A673 (cell line): ENCODE results near the gene DPP9. TPM values are rescaled to one million over a fixed set of nuclear protein-coding genes. Genes with fewer than 3 reads are reported as not detected.

Experiments
- BruUV-seq: library from RNA; stranded (reverse); fragments of 400-500 nt; replicated peaks from 2 replicates; lab custom pipeline; 2021; lab: Mats Ljungman, UMichigan
- CTCF ChIA-PET: fragments of 300-600 bp; sonication (Branson Sonifier 250); formaldehyde crosslinking; loops from one replicate; lab custom pipeline; 2022; ENCODE audit warnings: antibody characterized with exemption; lab: Charles Lee
- POLR2A ChIA-PET: fragments of 300-600 bp; sonication (Branson Sonifier 250); formaldehyde crosslinking; loops from one replicate; lab custom pipeline; 2022; ENCODE audit warnings: antibody characterized with exemption; ENCODE audit not compliant: low non-redundant PET; lab: Charles Lee
- DNase-seq: peaks from one replicate; pipeline ENCODE4 v3.0.0-alpha.2; 2015; ENCODE audit warnings: low spot score
- H3K27ac ChIP-seq: fragments of 200-600 bp; sonication (generic); 2 replicates; pipeline ENCODE4 v1.5.1; 2016; ENCODE audit warnings: mixed run types, low read depth, mild to moderate bottlenecking, mixed read lengths, antibody characterized with exemption, low read length; ENCODE audit not compliant: poor library complexity, severe bottlenecking
- H3K27me3 ChIP-seq: fragments of 200-600 bp; sonication (generic); replicated peaks from 2 replicates; pipeline ENCODE4 v1.6.1; 2017; ENCODE audit warnings: mixed run types, low read depth, mild to moderate bottlenecking, mixed read lengths, antibody characterized with exemption, low read length; ENCODE audit not compliant: insufficient read depth, poor library complexity
- H3K36me3 ChIP-seq: fragments of 200-600 bp; sonication (generic); 2 replicates; pipeline ENCODE4 v1.6.1; 2016; ENCODE audit warnings: mixed run types, mild to moderate bottlenecking, mixed read lengths, antibody characterized with exemption, low read length; ENCODE audit not compliant: insufficient read depth, poor library complexity, severe bottlenecking
- H3K4me1 ChIP-seq: fragments of 200-600 bp; sonication (generic); 2 replicates; pipeline ENCODE4 v1.6.1; 2017; ENCODE audit warnings: mixed run types, mild to moderate bottlenecking, mixed read lengths, antibody characterized with exemption, low read length; ENCODE audit not compliant: insufficient read depth, poor library complexity, severe bottlenecking
- H3K4me3 ChIP-seq: fragments of 200-600 bp; sonication (generic); 2 replicates; pipeline ENCODE4 v1.5.1; 2016; ENCODE audit warnings: low read depth, mixed run types, mild to moderate bottlenecking, mixed read lengths, low read length; ENCODE audit not compliant: poor library complexity, severe bottlenecking
- H3K9me3 ChIP-seq: fragments of 200-600 bp; sonication (generic); 2 replicates; pipeline ENCODE4 v1.6.1; 2016; ENCODE audit warnings: mixed run types, low read depth, mild to moderate bottlenecking, mixed read lengths, antibody characterized with exemption, low read length; ENCODE audit not compliant: poor library complexity, severe bottlenecking
- CTCF ChIP-seq: fragments of 300-800, 200-600 bp; sonication (generic); conservative IDR thresholded peaks from 2 replicates; pipeline ENCODE4 v1.5.1; 2017; ENCODE audit warnings: low read depth, mild to moderate bottlenecking, antibody characterized with exemption, low read length, moderate library complexity, mixed read lengths
- EZH2 ChIP-seq: fragments of 200-600 bp; sonication (generic); IDR thresholded peaks from 2 replicates; pipeline ENCODE4 v1.6.1; 2017; ENCODE audit warnings: borderline replicate concordance, low read depth, mild to moderate bottlenecking, mixed read lengths, antibody characterized with exemption, low read length; ENCODE audit not compliant: poor library complexity, severe bottlenecking
- intact Hi-C: fragments of 100-400 bp; cut with micrococcal nuclease; formaldehyde crosslinking; loops from one replicate; pipeline ENCODE4 v1.10.0; 2022; ENCODE audit not compliant: unreplicated experiment
- total RNA-seq: library from RNA; stranded (reverse); gene quantifications from 2 replicates; pipeline ENCODE4 v1.2.3, GENCODE V29; 2021

DPP9 gene
- total RNA-seq, 1 experiment from 2014 or later: 65.7 TPM

DNA sequence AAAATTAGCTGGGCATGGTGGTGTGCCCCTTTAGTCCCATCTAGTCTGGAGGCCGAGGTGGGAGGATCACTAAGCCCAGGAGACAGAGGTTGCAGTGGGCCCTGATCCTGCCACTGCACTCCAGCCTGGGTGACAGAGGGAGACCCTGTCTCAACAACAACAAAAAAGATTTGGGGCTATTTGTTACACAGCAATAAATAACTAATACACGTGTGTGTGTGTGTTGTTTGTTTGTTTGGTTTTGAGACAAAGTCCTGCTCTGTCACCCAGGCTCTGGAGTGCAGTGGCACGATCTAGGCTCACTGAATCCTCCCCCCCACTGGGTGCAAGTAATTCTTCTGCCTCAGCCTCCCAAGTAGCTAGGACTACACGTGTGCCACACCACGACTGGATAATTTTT is 35.0 kb upstream of the DPP9 start:
- H3K4me1 ChIP-seq: peaks cover 7% of the 10 kb centered on the region
- H3K27me3 ChIP-seq: no peaks in the 10 kb centered on the region
- intact Hi-C loops: no loop called here
- H3K36me3 ChIP-seq: no peaks in the 10 kb centered on the region
- BruUV-seq: no TSS peak
- no peak for DNase-seq
- no peak overlapping the region for H3K4me3 ChIP-seq
- no peak overlapping the region for H3K27ac ChIP-seq
- no peaks in the 10 kb centered on the region for H3K9me3 ChIP-seq
- no peak for TF ChIP-seq CTCF
- no peak for TF ChIP-seq EZH2
- ChIA-PET POLR2A (no interaction called here), CTCF (no interaction called here)

DNA sequence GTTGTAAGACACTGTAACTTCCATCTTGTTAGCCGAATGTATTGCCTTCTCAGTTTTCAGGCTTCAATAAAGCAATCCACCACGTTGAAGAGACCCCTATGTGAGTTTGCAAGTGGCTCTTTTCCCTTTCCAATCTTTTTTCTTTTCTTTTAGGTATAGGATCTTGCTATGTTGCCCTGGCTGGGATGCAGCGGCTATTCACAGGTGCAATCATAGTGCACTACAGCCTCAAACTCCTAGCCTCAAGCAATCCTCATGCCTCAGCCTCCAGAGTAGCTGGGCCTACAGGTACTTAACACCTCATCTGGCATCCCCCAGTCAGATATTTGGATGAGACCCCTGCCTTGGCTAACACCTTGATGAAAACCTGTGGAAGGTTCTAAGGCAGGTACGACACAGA is 34.4 kb upstream of the DPP9 start:
- Histone ChIP-seq H3K9me3 (no peaks in the 10 kb centered on the region), H3K36me3 (no peaks in the 10 kb centered on the region), H3K27ac (no peak overlapping the region), H3K27me3 (no peaks in the 10 kb centered on the region), H3K4me1 (peaks cover 7% of the 10 kb centered on the region), H3K4me3 (no peak overlapping the region)
- CTCF ChIA-PET: no interaction called here
- DNase-seq: no peak
- no TSS peak for BruUV-seq
- intact Hi-C loops: no loop called here
- no peak for TF ChIP-seq CTCF
- POLR2A ChIA-PET: no interaction called here

DNA sequence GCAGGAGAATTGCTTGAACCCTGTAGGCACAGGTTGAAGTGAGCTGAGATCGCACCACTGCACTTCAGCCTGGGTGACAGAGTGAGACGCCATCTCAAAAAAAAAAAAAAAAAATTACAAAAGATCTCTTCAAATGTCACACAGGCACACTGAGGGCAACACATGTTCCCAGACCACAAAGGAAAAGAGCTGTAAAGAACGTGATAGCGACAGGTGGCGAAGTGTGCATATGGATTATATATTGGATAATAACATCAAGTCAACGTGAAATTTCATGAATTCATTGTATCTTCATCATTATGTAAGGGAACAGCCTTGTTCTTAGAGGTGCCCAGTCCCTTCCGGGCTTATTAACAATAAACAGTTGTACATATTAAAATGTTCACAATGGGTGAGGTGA is 31.8 kb upstream of the DPP9 start:
- no peak overlapping the region for H3K27ac ChIP-seq
- POLR2A ChIA-PET: interaction anchor here (0.6 kb wide), 1 partner anchor 269 kb away, joined by 4 read pairs; no protein-coding TSS in a partner anchor
- DNase-seq: no peak
- H3K9me3 ChIP-seq: no peaks in the 10 kb centered on the region
- no peak for TF ChIP-seq CTCF
- no peak for TF ChIP-seq EZH2
- BruUV-seq: no TSS peak
- H3K36me3 ChIP-seq: no peaks in the 10 kb centered on the region
- no peaks in the 10 kb centered on the region for H3K27me3 ChIP-seq
- peaks cover 5% of the 10 kb centered on the region for H3K4me1 ChIP-seq
- no peak overlapping the region for H3K4me3 ChIP-seq
- intact Hi-C loops: no loop called here
- CTCF ChIA-PET: no interaction called here
